Hematopoietic multipotent progenitor cell treated with erythropoietin and hydrocortisone succinate and interleukin-3 and kit ligand, for 8 days (in vitro differentiated cells): ENCODE data around the gene DISP3.
A peak's percentile ranks its signal among the peaks of the same experiment; 100 is the strongest.
"Not testable (repeated sequence)": the region's sequence is repeated elsewhere in the genome, so short reads cannot be mapped to it uniquely, and the experiment has no call there.

Experiments used
- DNase-seq: peaks from one replicate; pipeline ENCODE4 v3.0.0-alpha.2; 2015

DISP3 gene

DNA sequence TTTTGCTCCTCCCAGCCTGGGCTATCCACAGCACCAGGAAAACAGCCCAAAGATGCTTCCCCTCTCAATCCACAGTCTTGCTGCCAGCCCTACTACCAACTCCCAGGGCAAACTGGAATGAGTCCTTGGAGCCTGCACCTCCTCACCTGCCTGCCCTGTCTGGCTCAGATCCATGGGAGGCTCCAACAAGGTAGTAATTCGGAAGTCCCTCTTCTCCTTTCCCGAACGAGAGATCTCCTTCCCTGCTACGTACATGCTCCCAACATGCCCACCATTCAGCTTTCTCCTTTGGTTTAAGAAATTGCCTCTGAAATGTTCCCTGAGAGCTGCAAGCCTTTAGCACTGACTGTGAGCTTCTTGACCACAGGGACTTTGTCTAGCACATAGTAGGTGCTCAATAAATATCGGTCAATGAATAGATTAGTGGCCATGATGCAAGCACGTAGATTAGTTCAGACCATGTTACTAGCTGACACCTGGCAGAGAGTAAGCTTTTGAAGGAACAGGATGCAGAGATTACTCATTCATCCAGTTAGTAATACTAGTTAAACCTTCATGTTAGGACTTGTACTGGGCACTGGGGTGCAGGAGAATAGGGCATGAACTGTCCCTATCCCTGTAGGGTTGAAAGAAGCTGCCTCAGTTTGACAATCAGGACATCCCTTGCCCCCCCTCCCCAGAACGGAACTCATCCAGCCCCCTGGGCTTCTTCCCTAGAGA lies 80.1 kb downstream of the DISP3 start:
- no peak for DNase-seq

DNA sequence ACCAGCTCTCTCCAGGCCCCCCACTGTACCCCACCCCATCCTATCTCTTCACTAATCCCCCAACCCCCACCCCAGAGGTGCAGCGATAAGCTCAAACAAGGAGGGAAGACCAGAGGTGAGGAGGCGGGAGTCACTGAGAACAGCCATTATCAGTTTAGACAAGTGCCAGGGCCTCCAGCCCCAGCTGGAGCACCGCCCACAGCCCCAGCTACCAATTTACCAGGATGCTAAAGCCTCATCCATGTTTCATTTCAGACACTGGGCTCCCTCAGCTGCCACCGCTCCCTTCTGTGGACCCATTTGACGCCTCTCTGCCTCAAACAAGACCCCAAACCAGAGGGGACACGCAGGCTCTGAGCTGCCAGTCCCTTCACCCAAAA lies 80.6 kb downstream of the DISP3 start:
- DNase-seq: no peak

DNA sequence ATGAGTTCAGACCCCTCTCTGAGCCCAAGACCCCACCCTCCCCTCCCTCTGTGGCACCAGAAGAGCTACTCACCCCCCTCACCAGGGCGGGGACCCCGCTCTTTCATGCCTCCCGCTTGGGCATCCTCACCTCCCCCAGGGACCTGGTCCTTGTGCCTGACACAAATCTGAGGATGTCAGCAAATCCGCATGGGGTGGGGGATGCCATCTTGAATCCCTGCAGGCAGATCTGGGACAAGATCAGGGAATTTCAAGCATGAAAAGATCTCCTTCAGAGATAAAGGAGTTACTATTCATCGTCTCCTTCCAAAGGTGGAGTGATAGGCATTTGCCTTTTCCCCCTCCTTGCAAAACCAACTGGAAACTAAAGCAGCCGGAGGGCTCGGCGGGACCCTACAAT lies 81.1 kb downstream of the DISP3 start:
- DNase-seq: no peak

DNA sequence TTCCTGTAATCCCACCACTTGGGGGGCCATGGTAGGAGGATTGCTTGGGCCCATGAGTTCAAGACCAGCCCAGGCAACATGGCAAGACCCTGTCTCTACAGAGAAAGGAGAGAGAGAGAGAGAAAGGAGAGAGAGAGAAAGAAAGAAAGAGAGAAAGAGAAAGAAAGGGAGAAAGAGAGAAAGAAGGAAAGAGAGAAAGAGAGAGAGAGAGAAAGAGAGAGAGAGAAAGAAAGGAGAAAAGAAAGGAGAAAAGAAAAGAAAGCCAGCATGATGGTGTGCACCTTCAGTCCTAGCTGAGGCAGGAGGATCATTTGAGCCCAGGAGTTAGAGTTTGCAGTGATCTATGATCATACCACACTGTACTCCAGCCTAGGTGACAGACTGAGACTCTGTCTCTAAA lies 82.8 kb downstream of the DISP3 start:
- no peak for DNase-seq

DNA sequence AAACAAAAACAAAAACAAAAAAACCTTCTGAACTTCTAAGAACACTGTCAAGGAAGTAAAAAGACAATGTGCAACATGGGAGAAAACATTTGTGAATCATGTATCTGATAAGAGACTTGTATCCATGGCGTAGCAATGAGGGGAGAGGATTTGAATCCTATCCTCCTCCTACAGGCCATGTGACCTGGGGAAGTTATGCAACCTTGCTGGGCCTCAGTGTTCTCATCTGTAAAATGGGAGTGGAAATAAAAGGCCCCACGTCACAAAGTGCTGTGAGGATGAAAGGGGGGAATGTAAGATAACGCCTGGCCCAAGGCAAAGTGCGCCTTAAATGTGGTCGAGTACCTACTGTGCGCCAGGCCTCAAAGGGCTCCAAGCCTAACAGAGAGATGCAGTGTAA lies 83.7 kb downstream of the DISP3 start:
- DNase-seq: no peak

DNA sequence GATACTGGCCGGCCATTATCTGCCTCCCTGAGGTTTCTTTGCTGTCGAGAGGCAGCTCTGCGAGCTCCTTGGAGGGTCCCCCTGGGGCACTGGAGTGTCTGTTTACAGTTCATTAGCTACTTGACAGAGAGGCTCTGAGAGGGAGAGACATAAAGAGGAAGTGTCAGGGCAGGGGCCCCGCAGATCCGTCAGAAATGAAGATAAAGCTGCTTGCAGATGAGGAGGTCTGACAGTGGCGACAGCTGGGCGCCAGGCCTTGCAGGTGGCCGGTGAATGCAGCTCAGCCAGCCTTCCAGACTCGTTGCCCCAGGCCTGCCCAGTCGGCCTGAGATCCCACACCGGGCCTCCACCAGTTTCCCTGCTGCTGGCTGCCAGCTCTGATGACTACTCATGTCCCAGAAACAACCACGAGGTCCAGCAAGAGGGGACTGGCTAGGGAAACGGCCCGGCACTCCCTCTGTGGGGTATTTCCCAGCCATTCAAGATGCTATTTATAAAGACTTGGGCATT lies 84.7 kb downstream of the DISP3 start:
- no peak for DNase-seq

DNA sequence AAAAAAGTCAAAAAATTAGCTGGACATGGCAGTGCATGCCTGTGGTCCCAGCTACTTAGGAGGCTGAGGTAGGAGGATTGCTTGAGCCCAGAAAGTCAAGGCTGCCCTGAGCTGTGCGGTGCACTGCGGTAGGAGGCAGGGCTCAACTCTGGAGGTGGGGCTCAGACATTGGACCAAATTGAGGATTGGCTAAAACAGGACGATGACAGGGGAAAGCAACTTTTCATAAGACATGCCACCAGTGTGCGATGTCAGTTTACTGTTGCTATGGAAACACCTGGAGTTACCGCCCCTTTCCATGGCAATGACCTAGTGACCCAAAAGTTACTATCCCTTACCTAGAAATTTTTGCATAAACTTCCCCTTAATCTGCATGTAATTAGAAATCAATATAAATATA lies 85.3 kb downstream of the DISP3 start:
- DNase-seq: no peak

DNA sequence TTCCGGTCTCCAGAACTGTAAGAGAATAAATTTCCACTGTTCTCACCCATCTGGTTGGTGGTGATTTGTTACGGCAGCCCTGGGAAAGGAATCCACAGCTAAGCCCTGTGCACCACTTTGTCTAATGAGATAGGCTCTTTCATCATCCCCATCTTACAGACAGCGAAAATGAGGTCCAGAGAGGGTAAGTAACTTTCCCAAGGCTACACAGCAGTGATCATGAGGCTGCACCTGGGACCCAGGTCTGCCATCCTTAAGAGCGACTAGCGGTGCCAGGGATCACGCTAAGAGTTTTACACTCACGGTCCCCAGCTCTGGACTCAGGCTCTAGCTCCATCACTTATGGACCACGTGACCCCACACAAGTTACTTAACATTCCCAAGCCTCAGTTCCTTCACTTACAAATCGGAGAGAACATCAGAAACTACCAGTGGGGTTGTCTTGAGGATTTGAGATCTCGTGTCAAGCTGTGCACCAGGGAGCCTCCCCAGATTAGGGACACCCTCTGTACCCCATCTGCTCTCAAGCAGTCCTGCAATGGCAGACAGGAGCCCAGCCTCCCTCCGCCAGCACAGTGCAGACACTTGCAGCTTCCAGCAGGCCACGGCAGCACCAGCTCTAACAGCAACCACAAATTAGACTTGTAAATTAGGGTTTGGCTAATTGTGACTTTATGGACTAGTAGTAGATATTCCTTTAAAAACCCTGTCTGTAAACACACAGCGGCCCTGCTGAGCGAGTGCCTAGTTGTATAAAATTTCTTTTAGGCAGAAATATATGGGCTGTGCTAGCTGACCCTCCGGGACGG lies 87.3 kb downstream of the DISP3 start:
- no peak for DNase-seq

DNA sequence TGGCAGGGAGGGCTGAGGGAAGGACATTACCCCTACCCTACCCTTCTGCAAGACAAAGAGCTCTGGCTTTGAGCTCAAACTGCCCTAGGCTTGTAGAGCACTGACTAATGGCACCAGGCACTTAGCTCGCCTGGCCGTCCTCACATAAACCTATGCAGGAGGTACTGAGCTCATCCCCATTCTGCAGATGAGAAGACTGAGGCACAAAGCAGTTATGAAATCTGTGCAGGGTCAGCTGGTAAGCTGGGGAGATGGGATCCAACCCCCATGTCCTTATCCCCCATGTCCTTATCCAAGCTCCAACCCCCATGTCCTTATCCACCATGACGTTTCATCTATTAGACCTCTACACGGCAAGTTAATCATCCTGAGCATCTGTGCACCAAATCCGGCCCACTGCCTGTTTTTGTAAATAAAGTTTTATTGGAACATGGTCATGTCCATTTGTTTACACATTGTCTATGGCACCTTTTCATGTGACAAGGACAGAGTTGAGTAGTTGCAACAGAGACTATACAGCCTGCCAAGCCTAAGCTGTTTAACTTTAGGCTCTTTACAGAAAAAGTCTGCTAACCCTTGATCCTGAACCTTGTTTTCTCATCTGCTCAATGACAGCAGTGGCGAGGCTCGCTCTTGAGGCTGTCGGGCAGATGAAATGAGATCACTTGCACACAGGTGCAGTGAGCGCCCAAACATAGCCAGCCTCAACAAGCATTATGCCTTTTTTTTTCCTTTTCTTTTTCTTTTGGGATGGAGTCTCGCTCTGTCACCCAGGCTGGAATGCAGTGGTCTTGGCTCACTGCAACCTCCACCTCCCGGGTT lies 88.5 kb downstream of the DISP3 start:
- no peak for DNase-seq

DNA sequence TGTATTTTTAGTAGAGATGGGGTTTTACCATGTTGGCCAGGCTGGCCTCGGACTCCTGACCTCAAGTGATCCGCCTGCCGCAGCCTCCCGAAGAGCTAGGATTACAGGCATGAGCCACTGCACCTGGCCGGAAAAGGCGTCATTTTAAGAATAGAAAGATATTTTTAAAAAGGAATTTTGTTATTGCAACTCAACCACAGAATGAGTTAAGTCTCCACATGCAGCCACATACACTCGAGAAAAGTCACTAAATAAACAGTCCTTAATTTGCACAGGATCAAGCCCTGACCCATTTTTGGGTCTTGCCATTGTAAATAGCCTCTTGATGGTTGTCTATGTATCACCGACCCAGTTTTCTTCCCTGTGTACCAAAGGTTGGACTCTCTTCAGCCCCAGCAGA lies 89.7 kb downstream of the DISP3 start:
- no peak for DNase-seq

DNA sequence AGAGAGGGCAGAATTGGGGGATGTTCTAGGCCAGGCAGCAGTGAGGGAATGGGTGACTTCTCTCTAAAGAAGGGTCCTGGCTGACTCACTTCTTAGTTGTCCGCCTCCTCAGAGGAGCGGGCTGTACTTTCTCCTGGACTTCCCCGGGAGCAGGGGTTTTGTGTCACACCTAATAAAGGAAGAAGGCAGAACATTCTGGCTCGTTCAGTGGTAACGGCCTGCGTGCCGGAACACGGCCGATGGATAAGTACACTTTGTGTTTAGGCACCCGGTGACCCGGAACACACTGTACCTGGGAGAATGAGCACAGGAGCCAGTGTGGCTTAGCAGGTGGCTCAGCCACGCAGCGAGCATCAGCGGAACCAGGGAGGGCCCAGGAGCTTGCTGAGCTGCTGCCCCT lies 90.6 kb downstream of the DISP3 start:
- no peak for DNase-seq

DNA sequence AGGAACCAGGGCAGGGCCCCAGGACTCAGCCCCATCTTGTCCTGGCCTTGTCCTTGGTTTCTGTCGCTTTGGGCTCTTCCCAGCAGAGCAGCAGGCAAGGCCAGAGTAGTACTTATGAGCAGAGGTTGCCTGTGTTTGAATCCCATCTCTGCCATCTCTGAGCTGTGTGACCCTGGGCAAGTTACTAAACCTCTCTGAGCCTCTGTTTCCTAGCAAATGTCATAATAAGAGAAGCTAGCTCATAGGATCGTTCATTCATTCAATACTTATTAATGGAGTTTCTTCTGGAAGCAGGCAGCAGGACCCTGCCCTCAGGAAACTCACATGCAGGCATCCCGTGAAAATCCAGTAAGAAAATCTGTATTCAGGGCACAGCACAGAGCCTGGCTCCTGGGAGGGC lies 91.0 kb downstream of the DISP3 start:
- no peak for DNase-seq

DNA sequence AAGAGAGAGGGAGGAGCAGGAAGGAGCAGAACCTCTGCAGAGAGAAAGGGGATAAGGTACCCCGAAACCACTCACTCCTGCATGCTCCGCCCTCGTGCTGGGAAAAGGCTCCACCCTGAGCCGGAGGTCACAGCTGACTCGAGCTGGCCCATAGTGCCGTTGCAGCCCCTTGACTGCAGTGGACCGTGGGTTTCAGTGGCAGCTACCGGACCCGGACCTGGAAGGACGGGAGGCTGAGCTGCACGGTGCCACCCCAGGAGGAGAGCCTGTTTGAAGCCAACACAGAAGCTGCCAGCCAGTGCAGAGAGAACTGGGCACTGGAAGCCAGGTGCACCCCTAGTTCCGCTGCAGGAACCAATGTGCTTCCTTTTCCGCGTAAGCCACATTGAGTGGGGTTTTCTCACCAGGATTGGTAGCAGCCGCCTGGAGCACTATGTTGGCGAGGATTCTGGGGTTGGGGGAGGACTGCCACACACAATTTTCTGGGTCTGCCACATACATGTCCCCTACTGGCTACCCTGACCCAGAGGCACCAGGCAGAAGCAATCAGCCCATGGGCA lies 91.9 kb downstream of the DISP3 start:
- no peak for DNase-seq

DNA sequence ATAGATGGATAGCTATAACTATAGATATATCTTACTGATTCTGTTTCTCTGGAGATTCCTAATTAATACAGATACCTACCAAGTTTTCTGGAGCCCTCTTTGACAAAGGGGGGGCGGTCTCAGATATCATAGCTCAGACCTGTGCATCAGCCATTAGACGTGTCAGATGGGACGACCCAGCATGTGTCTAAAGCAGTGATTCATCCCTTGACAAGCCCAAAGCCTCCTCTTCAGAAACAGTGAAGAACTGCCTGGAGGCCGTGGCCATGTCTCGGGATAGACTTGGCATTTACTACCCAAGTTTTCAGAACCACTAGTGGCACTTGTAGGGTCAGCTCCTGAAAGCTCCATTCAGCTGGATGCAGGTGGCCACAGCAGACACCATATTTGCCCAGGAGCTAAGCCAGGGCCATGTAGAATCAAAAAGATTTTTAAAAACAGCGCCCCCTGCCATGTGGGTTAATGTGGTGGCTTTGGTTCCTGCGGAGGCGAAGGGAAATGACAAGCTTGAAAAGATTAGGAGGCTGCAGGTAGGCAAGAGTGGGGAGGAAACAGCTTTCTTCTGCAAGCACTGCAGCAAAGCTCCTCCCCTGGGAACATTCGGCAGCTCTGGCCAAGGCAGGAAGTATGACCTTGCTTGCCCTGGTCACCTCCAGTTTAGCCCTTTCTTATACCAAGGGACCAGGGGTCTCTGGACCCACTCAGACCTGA lies 93.1 kb downstream of the DISP3 start:
- peak; percentile 33 for DNase-seq

DNA sequence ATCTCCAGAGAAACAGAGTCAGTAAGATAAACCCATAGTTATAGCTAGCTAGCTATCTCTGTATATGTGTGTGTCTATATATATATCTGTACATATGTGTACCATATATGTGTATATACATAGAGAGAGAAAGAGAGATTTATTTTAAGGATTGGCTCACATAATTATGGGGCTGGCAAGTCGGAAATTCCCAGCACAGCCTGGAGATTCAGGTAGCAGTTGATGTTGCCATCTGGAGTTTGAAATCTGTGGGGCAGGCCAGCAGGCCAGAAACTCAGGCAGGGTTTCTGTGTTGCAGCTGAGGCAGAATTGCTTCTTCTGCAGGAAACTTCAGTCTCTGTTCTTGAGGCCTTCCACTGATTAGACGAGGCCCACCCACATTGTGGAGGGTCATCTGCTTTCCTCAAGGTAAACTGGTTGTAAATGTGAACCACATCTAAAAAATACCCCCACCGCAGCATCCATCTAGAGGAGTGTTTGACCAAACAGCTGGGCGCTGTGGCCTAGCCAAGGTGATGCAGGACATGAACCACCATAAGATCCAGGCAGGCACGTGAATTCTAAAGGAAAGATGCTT lies 94.2 kb downstream of the DISP3 start:
- DNase-seq: no peak

DNA sequence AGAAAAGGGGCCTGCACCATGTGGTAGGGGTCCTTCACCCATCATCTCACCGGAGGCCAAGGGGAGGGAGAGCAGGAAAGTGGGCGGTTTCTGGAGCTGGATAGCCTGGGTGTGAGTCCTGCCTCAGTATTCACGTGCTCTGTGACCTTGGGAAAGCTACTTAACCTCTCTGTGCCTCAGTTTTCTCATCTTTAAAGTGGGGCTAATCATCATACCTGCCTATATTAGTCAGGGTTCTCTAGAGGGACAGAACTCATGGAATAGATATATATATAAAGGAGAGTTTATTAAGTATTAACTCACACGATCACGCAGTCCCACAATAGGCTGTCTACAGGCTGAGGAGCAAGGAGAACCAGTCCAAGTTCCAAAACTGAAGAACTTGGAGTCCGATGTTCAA lies 96.6 kb downstream of the DISP3 start:
- no peak for DNase-seq

DNA sequence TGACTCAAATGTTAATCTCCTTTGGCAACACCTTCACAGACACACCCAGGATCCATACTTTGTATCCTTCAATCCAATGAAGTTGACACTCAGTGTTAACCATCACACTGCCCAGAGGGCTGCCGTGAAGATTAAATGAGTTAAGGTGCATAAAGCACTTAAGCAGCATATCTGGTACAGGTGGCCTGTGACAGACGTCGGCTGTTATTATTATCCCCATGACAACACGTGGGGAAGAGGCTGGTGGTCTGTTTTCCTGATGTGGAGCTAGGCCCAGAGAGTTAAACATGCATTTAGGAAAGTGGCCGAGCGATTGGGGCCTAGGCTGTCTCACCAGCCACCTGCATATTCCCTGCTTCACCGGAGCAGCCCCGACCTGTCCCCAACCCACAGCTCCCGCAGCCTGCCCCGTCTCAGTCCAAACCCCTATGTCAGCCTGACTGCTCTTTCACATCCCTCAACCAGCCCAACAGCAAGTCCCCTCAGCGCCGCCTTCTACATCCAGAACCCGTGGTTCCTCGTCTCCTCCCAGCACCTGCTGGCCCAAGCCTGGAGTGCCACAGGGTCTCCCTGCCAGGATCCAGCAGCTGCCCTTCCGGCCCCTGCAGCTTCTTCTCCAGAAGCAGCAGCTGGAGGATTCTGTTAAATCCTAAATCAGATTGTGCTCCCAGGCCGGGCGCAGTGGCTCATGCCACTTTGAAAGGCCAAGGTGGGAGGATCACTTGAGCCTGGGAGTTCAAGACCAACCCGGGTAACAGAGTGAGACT lies 97.3 kb downstream of the DISP3 start:
- DNase-seq: no peak

DNA sequence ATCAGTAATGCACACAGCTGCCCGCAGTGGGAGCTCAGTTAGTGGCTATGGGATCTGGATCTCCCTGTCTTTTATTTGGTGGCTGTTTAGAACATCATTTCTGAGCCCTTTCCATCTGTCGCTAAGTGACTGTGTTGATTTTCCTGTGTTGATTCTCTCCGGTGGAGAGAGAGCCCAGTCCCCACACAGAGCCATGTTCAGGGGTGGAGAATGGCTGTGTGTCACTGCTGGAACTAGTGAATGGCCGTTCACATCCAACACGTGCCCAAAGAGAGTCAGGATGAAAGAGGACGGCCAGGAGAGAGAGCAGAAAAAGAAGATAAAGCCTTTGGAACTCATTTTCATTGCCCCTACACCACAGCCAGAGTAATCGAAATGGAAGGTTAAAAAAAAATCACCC lies 99.0 kb downstream of the DISP3 start:
- no peak for DNase-seq

DNA sequence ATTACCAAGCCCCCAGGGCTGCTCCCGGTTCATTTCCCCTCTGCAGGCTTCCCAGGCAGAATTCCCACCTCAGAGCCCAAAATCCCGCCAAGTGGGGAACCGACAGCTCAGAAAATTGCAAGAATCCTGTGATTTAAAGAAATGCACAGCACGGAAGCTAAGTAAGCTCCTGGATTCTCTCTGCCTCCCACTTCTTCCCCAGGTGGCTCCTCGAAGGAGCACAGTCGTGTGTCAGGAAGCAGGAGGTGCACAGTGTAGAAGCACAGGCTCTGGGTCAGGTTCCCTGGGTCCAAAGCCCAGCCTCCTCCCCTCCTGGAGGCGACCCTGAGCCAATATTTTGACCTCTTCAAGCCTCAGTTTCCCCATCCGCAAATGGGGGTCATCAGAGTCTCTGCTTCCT lies 100.6 kb downstream of the DISP3 start:
- no peak for DNase-seq

DNA sequence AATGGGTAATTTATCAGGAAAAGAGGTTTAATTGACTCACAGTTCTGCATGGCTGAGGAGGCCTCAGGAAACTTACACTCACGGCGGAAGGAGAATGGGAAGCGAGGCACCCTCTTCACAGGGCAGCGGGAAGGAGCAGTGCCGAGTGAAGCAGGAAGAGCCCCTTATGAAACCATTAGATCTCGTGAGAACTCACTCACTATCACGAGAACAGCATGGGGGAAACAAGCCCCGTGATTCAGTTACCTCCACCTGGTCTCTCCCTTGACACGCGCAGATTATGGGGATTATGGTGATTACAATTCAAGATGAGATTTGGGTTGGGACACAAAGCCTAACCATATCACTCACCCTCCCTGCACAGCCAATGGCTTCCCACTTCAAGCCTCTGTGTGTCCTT lies 101.1 kb downstream of the DISP3 start:
- not testable (repeated sequence) for DNase-seq

DNA sequence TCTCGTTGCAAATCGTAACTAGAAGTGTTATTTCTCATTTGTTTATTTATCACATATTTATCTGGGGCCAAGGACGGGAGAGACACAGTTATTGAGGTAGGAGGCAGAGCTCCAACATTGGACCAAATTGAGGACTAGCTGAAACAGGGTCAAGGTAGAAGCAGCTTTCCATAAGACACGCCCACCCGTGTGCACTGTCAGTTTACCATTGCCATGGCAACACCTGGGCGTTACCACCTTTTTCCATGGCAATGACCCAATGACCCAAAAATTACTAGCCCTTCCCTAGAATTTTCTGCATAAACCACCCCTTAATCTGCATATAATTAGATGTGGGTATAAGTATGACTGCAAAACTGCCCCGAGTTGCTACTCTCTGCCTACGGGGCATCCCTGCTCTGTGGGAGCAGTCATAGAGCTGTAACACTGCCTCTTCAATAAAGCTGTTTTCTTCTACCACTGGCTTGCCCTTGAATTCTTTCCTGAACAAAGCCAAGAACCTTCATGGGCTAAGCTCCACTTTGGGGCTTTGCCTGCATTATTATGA lies 102.6 kb downstream of the DISP3 start:
- no peak for DNase-seq
